Stimulated activated naive CD4-positive, alpha-beta T cell treated with Interleukin-2 at 50 U/mL for 16 hours (primary cell): ENCODE results near the gene LRFN3.
"Not testable (repeated sequence)": the region's sequence is repeated elsewhere in the genome, so short reads cannot be mapped to it uniquely, and the experiment has no call there.

Experiments used
- DNase-seq: peaks from one replicate; lab custom pipeline; 2025; lab: John Stamatoyannopoulos, UW

Gene LRFN3

GRCh38 chr19:35939307-35940077 lies 3.3 kb downstream of the LRFN3 start:
- DNase-seq, result no peak

GRCh38 chr19:35940078-35940775 lies 4.1 kb downstream of the LRFN3 start:
- no peak for DNase-seq

- no peak for DNase-seq
Observed at GRCh38 chr19:35940839-35941238, 4.7 kb downstream of the LRFN3 start.

- DNase-seq, result no peak
Observed at GRCh38 chr19:35942235-35942634, 6.1 kb downstream of the LRFN3 start.

GRCh38 chr19:35943321-35944301 lies 7.4 kb downstream of the LRFN3 start:
- DNase-seq, result no peak

- no peak for DNase-seq
Observed at GRCh38 chr19:35944556-35944955, 8.4 kb downstream of the LRFN3 start.

- no peak for DNase-seq
Observed at GRCh38 chr19:35945121-35945790, 9.1 kb downstream of the LRFN3 start.

- no peak for DNase-seq
Observed at GRCh38 chr19:35946203-35946602, 10.0 kb downstream of the LRFN3 start.

GRCh38 chr19:35949131-35949530 lies 13.0 kb downstream of the LRFN3 start:
- no peak for DNase-seq

- DNase-seq, result no peak
Observed at GRCh38 chr19:35955881-35956634, 19.9 kb downstream of the LRFN3 start.

- DNase-seq, result not testable (repeated sequence)
Observed at GRCh38 chr19:35957411-35957810, 21.2 kb downstream of the LRFN3 start.

- DNase-seq, result no peak
Observed at GRCh38 chr19:35958660-35959039, 22.5 kb downstream of the LRFN3 start.

GRCh38 chr19:35959040-35959967 lies 23.1 kb downstream of the LRFN3 start:
- peak; percentile 80 for DNase-seq

GRCh38 chr19:35959968-35960320 lies 23.8 kb downstream of the LRFN3 start:
- DNase-seq, result no peak

- DNase-seq, result no peak
Observed at GRCh38 chr19:35960432-35960972, 24.3 kb downstream of the LRFN3 start.

GRCh38 chr19:35963514-35963913 lies 27.3 kb downstream of the LRFN3 start:
- DNase-seq, result no peak

- DNase-seq, result no peak
Observed at GRCh38 chr19:35966771-35967170, 30.6 kb downstream of the LRFN3 start.

- DNase-seq, result no peak
Observed at GRCh38 chr19:35973487-35973886, 37.3 kb downstream of the LRFN3 start.

GRCh38 chr19:35975608-35976214 lies 39.5 kb downstream of the LRFN3 start:
- DNase-seq, result no peak
